ENCODE data around the gene OVCA2.

DNA sequence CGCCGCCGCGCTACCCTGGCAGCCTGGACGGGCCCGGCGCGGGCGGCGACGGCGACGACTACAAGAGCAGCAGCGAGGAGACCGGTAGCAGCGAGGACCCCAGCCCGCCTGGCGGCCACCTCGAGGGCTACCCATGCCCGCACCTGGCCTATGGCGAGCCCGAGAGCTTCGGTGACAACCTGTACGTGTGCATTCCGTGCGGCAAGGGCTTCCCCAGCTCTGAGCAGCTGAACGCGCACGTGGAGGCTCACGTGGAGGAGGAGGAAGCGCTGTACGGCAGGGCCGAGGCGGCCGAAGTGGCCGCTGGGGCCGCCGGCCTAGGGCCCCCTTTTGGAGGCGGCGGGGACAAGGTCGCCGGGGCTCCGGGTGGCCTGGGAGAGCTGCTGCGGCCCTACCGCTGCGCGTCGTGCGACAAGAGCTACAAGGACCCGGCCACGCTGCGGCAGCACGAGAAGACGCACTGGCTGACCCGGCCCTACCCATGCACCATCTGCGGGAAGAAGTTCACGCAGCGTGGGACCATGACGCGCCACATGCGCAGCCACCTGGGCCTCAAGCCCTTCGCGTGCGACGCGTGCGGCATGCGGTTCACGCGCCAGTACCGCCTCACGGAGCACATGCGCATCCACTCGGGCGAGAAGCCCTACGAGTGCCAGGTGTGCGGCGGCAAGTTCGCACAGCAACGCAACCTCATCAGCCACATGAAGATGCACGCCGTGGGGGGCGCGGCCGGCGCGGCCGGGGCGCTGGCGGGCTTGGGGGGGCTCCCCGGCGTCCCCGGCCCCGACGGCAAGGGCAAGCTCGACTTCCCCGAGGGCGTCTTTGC is 16.2 kb downstream of the OVCA2 start:
- TF ChIP-seq, protein P1, sequence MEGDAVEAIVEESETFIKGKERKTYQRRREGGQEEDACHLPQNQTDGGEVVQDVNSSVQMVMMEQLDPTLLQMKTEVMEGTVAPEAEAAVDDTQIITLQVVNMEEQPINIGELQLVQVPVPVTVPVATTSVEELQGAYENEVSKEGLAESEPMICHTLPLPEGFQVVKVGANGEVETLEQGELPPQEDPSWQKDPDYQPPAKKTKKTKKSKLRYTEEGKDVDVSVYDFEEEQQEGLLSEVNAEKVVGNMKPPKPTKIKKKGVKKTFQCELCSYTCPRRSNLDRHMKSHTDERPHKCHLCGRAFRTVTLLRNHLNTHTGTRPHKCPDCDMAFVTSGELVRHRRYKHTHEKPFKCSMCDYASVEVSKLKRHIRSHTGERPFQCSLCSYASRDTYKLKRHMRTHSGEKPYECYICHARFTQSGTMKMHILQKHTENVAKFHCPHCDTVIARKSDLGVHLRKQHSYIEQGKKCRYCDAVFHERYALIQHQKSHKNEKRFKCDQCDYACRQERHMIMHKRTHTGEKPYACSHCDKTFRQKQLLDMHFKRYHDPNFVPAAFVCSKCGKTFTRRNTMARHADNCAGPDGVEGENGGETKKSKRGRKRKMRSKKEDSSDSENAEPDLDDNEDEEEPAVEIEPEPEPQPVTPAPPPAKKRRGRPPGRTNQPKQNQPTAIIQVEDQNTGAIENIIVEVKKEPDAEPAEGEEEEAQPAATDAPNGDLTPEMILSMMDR (IDR thresholded peaks at IDR 0.05): no peak
- TF ChIP-seq POLR2AphosphoS5 (IDR thresholded peaks at IDR 0.05) (no peak), POLR2A (IDR thresholded peaks at IDR 0.05) (no peak)

All from upper lobe of left lung (tissue), 4 donors.